G401 (cell line): ENCODE data around the gene TUBGCP4. TPM values are rescaled to one million over a fixed set of nuclear protein-coding genes. Genes with fewer than 3 reads are reported as not detected.

Experiments used
- DNase-seq: peaks from one replicate; pipeline ENCODE4 v3.0.0-alpha.2; 2015; ENCODE audit warnings: low spot score
- in situ Hi-C: cut with HindIII; loops from 2 replicates; pipeline ENCODE4 v1.10.0; 2016; ENCODE audit warnings: low sequenced_read_pairs, mixed read lengths
- total RNA-seq: library from RNA; depleted of rRNA; stranded (reverse); fragments of >200 nt; shearing (Covaris generic); gene quantifications from 2 replicates; pipeline ENCODE4 v1.2.3, GENCODE V29; 2014; rRNA removed

Gene TUBGCP4
- total RNA-seq, 1 experiment from 2014 or later: 19.2 TPM

DNA sequence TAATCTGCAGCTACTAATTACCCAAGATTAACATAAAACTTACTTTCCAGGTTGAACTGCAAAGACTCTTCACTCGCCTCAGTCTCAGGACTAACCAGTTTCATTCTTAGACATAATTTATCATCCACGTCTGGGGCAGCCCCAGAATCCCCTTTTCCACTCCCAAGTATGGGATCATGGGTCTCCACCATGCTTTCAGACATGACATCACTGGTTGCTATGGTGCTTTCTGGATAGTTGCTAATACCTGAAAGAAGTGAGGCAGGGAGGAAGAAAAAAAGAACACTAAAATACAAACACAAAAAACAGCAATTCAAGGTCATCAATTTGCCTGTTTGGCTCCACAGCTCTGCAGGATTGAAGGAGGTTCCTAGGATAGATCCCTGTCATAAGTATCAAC, 75.4 kb downstream of the TUBGCP4 start:
- DNase-seq: no peak
- in situ Hi-C loops: no loop called here

DNA sequence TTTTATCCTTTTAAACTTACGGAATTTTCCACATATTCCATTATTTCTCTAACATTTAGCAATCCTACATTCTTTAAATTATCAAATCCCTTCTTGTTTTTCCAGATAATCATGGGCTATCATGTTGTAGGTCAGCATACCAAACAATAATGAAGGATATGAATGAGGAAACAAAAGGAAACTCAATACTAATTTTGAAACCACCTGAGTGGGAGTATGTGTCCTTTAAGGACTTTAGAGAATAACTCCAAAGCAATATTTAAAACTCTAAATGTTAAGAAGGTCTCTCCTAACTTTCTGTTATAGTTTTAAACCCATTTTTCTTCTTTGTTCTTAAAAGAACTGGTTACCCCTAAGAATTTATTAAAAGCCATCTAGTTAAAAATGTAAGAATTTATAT, 79.1 kb downstream of the TUBGCP4 start:
- in situ Hi-C loops: no loop called here
- no peak for DNase-seq

Other genes starting within 250 kb of the TUBGCP4 start
- 12.7 and 22.0 TPM in 2 replicates for gene TMEM62, start 237.5 kb upstream of the TUBGCP4 start, total RNA-seq
- 32.1 and 38.9 TPM in 2 replicates for gene CCNDBP1, start 185.7 kb upstream of the TUBGCP4 start, total RNA-seq
- not detected in 2 replicates for gene EPB42, start 150.1 kb upstream of the TUBGCP4 start, total RNA-seq
- gene TGM5, start 104.2 kb upstream of the TUBGCP4 start, total RNA-seq: not detected in 2 replicates
- gene TGM7, start 68.8 kb upstream of the TUBGCP4 start, total RNA-seq: not detected in 2 replicates
- not detected in 2 replicates for gene LCMT2, start 40.5 kb upstream of the TUBGCP4 start, total RNA-seq
- 19.0 and 35.6 TPM in 2 replicates for gene ZSCAN29, start 58 bp upstream of the TUBGCP4 start, total RNA-seq
- gene TP53BP1, start 122.1 kb downstream of the TUBGCP4 start, total RNA-seq: 79.1 and 84.7 TPM in 2 replicates
- 10.0 and 16.4 TPM in 2 replicates for gene MAP1A, start 146.5 kb downstream of the TUBGCP4 start, total RNA-seq
- 11.3 and 50.3 TPM in 2 replicates for gene PPIP5K1, start 219.1 kb downstream of the TUBGCP4 start, total RNA-seq
- gene CKMT1B, start 222.9 kb downstream of the TUBGCP4 start, total RNA-seq: 12.7 and 30.9 TPM in 2 replicates
- not detected in 2 replicates for gene STRC, start 247.7 kb downstream of the TUBGCP4 start, total RNA-seq